ENCODE measurements around the gene CAPZA3. TPM values are rescaled to one million over a fixed set of nuclear protein-coding genes. Genes with fewer than 3 reads are reported as not detected.

CAPZA3 gene
- total RNA-seq, 3 donors from 2014 or later, result 2.0 to 3.5 TPM; not detected in 1

DNA sequence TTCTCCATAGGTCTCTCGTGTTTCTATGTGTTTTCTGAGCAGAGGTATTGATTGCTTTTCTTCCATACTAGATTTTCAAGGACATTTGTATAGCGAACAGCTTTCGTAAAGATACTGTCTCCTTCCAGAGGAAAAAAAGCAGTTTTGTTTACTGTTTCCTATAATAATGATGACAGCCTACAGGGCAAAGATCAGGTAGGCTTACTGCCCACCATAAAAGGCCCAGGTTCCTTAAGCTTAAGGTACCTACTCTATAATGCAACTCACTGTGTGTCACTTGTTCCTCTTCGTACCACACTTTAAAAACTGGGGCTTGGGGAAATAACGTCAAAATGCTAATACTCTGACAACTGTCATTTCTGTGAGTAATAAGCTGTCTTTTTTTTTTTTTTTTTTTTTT is 6.8 kb upstream of the CAPZA3 start:
- no peak for DNase-seq (ENCODE audit: low spot score in 2 of 2)
- Histone ChIP-seq H3K36me3 (no peaks in the 10 kb centered on the region), H3K9me3 (peaks cover 6 to 14% of the 10 kb centered on the region in 2 donors), H3K4me1 (no peaks in the 10 kb centered on the region), H3K27ac (no peak overlapping the region), H3K27me3 (no peaks in the 10 kb centered on the region), H3K4me3 (no peak overlapping the region)
- TF ChIP-seq CTCF (IDR thresholded peaks at IDR 0.05) (no peak), POLR2A (IDR thresholded peaks at IDR 0.05) (no peak), POLR2AphosphoS5 (IDR thresholded peaks at IDR 0.05) (no peak)
- intact Hi-C loops (cut with DNase I; ENCODE audit: low total_unique reads), result loop anchor here (5.0 kb wide), 1 partner anchor 951 kb away; no protein-coding TSS in a partner anchor

- no peaks in the 10 kb centered on the region for H3K36me3 ChIP-seq
- no peaks in the 10 kb centered on the region for H3K9me3 ChIP-seq
- H3K4me3 ChIP-seq, result no peak overlapping the region
- no peaks in the 10 kb centered on the region for H3K27me3 ChIP-seq
- TF ChIP-seq CTCF (IDR thresholded peaks at IDR 0.05) (no peak), POLR2A (IDR thresholded peaks at IDR 0.05) (no peak), POLR2AphosphoS5 (IDR thresholded peaks at IDR 0.05) (no peak)
- H3K27ac ChIP-seq, result no peak overlapping the region
- intact Hi-C loops (cut with DNase I; ENCODE audit: low total_unique reads), result no loop called here
- DNase-seq (ENCODE audit: low spot score in 2 of 2), result no peak
- H3K4me1 ChIP-seq, result no peaks in the 10 kb centered on the region
Measured at GRCh38 chr12:18747895-18748294, 10.0 kb downstream of the CAPZA3 start.

GRCh38 chr12:18749386-18749957 is 11.6 kb downstream of the CAPZA3 start:
- Histone ChIP-seq H3K27ac (no peak overlapping the region), H3K9me3 (no peaks in the 10 kb centered on the region), H3K4me1 (no peaks in the 10 kb centered on the region), H3K4me3 (no peak overlapping the region), H3K36me3 (no peaks in the 10 kb centered on the region), H3K27me3 (no peaks in the 10 kb centered on the region)
- intact Hi-C loops (cut with DNase I; ENCODE audit: low total_unique reads), result no loop called here
- no peak for DNase-seq (ENCODE audit: low spot score in 2 of 2)
- TF ChIP-seq POLR2AphosphoS5 (IDR thresholded peaks at IDR 0.05) (no peak), CTCF (IDR thresholded peaks at IDR 0.05) (no peak), POLR2A (IDR thresholded peaks at IDR 0.05) (no peak)

GRCh38 chr12:18750085-18750484 is 12.2 kb downstream of the CAPZA3 start:
- no peaks in the 10 kb centered on the region for H3K9me3 ChIP-seq
- intact Hi-C loops (cut with DNase I; ENCODE audit: low total_unique reads), result no loop called here
- no peaks in the 10 kb centered on the region for H3K4me1 ChIP-seq
- DNase-seq (ENCODE audit: low spot score in 2 of 2), result no peak
- H3K27me3 ChIP-seq, result no peaks in the 10 kb centered on the region
- no peaks in the 10 kb centered on the region for H3K36me3 ChIP-seq
- H3K4me3 ChIP-seq, result no peak overlapping the region
- no peak overlapping the region for H3K27ac ChIP-seq
- no peak for TF ChIP-seq CTCF (IDR thresholded peaks at IDR 0.05)
- TF ChIP-seq POLR2AphosphoS5 (IDR thresholded peaks at IDR 0.05), result no peak
- TF ChIP-seq POLR2A (IDR thresholded peaks at IDR 0.05), result no peak

DNA sequence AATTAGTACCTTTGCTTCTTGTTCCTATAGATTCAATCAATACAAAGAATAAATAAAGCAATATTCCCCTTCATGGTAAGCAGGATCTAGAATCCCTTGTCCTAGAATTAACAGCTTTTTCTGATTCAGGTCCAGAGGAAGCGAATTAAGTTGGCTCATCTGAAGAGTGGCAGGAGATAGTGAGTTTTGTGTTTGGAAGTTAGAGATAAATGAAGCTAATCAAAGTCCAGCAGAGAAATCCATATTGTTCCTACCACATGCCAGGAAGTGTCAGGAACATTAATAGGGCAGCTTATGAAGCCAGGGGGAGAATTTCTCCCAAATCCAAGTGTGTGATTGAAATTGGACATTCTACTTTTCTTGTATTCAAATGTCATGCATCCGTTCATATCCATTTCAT is 13.9 kb downstream of the CAPZA3 start:
- no peaks in the 10 kb centered on the region for H3K36me3 ChIP-seq

More for the DNA sequence above, 13.9 kb downstream of the CAPZA3 start:
- TF ChIP-seq POLR2AphosphoS5 (IDR thresholded peaks at IDR 0.05), result no peak
- no peak for TF ChIP-seq CTCF (IDR thresholded peaks at IDR 0.05)
- no peak for TF ChIP-seq POLR2A (IDR thresholded peaks at IDR 0.05)
- no peak overlapping the region for H3K27ac ChIP-seq
- H3K9me3 ChIP-seq, result no peaks in the 10 kb centered on the region
- no peaks in the 10 kb centered on the region for H3K4me1 ChIP-seq
- no peak for DNase-seq (ENCODE audit: low spot score in 2 of 2)
- H3K27me3 ChIP-seq, result no peaks in the 10 kb centered on the region
- H3K4me3 ChIP-seq, result no peak overlapping the region
- intact Hi-C loops (cut with DNase I; ENCODE audit: low total_unique reads), result no loop called here
